ENCODE results near the gene GJB6.

The GJB6 gene

GRCh38 chr13:20185366-20186056, 46.6 kb downstream of the GJB6 start:
- DNase-seq (ENCODE audit: low read depth) = no peak

DNA sequence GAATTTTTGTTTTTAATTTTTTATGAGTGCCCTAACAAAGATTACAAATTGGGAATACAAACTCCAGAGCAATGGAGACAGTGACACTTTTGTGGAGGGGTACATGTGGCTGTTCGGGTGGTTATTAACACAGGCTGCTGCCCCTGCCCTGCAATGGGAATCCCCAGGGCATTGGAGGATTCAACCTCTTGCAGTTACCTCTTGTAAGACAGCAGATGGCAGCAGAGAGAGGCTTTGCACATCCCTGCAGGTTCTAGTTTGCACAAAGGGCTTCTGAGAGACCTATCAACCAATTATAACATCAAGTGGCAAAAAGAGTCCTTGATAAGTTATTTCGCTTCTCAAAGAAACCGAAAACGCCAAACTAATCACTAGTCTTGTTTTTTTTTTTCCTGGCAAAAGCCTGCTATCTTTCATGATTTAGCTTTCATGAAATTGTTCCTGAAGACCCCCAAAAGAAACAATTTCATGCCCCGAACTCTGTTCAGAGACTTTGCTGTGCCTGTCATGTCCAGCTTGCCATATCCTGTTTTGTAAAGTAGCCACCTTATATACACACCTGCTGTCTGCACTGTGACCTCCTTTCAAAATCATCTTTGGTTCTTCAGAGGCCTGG, 49.8 kb downstream of the GJB6 start:
- no peak for DNase-seq (ENCODE audit: low read depth)

GRCh38 chr13:20181188-20181587, 50.9 kb downstream of the GJB6 start:
- DNase-seq (ENCODE audit: low read depth) = no peak

DNA sequence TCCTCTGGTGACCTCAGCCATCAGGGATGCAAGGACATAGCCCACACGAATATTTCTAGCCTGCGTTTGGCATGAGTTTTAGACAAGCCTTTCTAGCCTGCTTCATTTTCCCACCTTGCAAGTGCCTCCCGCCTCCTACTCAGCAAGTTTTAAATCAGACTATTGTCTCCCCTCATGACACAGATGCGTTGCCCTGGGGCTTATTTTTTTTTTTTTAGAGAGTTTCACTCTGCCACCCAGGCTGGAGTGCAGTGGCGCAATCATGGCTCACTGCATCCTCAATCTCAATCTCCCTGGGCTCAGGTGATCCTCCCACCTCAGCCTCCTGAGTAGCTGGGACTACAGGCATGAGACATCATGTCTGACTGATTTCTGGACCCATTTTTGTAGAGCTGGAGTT, 54.0 kb downstream of the GJB6 start:
- DNase-seq (ENCODE audit: low read depth) = no peak

DNA sequence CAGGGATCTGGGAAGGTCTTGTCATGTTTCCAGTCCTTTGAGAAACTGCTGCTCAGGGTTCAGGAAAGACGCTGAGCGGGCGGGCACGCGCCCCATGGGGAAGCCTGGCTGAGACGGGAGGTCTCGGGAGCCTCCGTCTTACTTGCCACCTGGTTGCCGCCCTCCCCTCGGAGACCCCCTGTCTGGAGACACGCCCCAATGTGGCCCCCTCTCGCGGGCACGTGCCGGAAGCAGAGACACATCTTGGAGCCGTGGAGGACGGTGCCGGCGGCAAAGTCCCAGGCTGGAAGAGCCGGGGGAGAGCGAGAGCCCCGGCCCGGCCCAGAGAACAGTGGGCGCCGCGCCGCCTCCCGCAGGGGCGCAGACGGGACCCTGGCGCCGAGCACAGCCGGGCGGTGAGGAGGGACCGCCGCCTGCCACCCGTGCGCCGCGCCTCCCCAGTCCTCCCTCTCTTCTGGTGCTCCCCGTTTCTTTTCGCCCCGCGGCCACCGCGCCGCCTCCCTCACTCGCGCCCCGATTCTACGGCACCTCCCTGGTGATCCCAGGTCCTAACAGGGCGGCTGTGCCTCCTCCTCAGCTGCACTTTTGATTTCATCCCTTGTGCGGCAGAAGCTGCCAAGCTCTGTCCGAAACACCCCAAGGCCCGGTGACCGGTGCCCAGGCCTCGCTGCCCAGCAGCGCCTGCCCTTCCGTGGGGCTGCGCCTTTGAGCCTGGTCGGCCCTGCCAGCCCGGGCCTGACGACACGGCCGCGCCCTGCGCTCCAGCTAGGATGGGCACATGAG, 54.9 kb downstream of the GJB6 start:
- no peak for DNase-seq (ENCODE audit: low read depth)

DNA sequence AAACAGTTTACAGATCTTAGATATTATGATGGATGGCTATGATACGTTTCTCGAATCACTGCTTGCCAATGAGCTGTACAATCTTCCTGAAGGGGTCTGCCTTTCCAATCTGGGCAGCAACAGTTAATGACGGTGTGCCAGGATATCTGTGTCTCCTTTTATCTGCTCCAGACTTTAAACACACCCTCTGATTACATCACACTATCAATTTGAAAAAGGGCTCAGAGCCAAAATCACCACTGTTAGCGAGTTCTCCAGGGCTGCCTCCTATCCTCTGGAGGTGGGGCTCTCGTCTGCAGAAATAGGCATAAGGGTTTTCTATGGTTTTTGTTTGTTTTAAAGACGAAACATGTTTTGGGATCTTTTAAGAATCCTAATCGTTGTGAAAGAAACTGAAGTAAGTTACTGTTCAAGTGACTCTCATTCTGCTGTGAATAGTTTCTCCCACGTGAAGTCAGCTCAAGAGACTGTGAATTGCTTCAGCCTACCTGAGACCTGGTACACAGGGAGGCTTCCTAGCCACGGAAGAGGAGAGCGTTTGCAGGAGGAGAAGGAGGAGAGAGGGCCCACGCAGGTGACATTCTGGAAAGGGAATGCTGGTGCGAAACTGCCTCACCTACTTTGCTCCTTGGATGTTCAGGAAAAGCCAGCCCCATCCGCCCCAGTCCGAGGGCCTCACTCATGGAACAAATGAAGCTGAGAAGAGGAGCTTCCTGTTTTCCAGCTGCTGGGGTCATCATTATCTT, 56.0 kb downstream of the GJB6 start:
- DNase-seq (ENCODE audit: low read depth) = no peak

GRCh38 chr13:20175406-20175794, 56.7 kb downstream of the GJB6 start:
- DNase-seq (ENCODE audit: low read depth) = no peak

- DNase-seq (ENCODE audit: low read depth) = no peak
These were observed 57.3 kb downstream of the GJB6 start for GRCh38 chr13:20174656-20175405.

- no peak for DNase-seq (ENCODE audit: low read depth)
These were observed 58.9 kb downstream of the GJB6 start for GRCh38 chr13:20173116-20173746.

All from T-helper 22 cell (primary cell).